ENCODE results near the gene ASAP3.
"Not testable (repeated sequence)": the region's sequence is repeated elsewhere in the genome, so short reads cannot be mapped to it uniquely, and the experiment has no call there.

ASAP3 gene

DNA sequence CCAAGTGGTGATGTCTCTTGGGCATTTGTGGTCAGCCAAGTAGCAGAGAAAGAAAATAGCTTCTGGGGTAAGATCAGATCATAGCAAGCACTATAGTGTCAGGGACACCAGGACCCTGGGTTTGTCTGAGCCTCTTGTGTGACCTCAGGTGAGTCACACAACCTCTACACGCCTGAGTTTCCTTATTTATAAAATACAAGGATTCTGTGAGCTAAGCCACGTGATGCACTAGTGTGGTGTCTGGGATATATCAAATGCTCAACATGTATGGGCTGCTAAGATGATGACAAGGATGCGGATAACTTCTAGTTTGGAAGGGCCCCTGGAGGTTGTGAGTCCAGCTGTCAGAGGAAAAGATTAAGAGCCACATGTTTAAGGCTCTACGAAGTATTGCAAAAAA, 89.8 kb downstream of the ASAP3 start:
- no peak for DNase-seq

DNA sequence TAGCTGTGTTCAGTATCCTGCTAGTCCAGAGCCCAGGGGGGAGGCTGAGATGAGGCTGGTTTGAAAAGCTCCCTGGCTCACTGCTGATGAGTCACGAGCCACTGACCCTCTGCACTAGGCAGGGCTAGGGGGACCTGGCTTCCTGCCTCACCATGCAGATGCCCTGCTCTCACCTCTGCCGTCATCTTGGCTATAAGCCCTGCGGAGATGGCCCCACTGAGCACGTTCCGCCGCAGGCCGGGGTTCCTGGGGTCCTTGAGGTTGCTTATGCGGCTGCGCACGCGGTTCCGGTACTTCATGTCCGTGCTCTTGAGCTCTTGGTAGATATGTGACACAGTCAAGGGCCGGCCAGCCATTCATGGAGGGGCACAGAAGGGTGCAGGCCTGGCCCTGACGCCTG, 90.3 kb downstream of the ASAP3 start:
- DNase-seq: no peak

DNA sequence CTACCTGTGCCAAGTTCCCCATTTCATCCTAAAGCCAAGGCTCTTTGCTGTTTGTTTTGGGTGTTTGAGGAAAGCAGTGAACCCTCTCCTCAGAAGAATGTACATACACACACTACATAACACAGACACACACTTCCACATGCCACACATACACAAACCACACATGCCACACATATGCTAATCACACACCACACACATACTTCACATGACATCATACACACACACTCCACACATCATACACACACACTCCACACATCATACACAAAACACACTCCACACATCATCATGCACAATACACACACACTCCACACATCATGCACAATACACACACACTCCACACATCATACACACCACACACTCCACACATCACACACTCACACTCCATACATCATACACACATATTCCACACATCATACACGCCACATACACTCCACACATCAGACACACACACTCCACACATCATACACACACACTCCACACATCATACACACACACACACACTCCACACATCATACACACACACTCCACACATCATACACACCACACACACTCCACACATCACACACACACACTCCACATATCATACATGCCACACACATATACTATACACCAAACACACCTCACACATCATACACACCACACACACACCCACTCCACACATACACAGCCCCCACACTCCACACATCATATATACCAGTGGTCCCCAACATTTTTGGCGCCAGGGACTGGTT, 91.7 kb downstream of the ASAP3 start:
- no peak for DNase-seq

DNA sequence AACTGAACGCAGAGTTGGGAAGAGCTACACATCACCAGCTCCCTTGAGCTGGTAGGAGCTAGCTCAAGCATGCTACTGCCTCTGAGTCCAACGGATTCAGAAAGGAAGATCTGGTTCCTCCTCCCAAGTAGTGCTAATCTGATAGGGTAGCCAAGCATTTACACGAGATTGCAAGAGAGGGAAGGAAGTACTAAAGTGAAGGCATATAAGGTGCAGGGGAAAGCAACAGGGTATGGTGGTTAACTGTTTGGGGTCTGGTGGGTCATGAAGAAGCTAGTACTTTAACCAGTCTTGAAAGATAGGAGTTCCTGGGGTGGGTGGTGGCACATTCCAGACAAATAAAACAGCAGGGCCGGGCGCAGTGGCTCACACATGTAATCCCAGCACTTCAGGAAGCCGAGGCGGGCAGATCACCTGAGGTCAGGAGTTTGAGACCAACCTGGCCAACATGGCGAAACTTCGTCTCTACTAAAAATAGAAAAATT, 94.1 kb downstream of the ASAP3 start:
- DNase-seq: no peak

DNA sequence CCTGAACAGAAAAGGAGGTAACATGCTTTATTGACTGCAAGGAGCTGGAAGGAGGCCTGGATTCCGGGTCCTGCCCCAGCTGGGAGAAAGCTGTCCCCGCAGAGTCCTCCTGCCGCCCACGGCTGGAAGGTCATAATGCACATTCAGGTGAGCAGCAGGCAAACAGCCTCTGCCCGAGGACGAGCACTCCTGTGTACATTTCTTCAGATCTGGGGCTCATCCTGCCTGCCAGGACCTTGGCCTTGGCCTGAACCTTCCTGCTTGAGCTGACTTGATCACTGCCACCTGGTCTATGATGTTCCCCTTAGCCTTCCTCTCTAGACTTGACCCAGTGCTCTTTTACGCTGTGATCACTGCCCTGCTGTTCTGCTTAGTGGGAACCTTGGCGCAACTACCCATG, 96.5 kb downstream of the ASAP3 start:
- DNase-seq: no peak

DNA sequence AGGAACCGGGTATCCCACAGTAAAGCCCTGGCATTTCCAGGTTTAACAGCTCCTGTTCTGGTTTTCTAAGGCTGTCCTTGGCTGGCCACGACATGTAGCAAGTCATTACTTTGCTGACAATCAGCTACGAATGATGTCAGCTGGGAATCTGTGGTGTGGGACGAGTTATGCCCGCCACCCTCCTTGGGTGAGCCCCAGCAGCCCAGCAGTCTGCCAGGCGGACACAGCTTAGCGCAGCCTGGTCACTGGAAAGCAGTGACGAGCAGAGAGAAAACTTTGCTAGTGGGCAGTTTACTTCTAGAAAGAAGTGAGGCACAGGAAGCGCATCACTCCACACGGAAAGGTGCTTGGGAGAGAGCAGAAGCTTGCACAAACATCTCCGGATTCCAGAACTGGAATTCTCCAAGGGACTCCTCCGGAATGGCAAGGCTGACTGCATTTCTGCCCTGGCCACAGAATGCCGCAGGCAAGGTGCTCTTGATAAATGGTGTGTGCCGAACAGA, 98.8 kb downstream of the ASAP3 start:
- no peak for DNase-seq

DNA sequence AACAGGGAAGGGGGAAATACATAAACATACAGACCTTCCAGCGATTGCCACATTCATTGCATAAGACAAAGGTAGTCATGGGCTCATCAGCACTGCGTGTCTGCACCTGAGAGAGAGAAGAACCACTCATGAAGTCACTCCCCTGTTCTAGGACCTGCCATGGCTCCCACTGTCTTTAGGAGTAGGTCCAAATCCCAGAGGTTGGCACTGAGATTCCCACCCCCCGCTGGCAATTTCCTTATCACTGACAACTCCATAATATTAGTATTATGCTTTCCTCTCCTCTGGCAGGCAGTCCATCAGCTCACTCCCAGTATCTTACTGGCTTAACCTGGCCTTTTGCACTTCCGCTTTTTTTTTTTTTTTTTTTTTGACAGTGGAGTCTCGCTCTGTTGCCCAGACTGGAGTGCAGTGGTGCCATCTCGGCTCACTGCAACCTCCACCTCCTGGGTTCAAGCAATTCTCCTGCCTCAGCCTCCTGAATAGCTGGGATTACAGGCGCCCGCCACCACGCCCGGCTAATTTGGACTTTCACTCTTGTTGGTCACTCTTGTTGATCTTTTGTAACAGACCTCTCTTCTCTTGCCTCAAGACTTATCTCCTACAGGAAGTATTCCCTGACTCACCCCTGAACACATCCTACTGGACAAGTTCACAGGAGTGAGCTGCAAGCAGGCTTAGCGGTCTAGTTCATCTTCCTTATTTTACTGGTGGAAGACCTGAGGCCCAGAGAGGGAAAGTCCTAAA, 99.5 kb downstream of the ASAP3 start:
- no peak for DNase-seq

DNA sequence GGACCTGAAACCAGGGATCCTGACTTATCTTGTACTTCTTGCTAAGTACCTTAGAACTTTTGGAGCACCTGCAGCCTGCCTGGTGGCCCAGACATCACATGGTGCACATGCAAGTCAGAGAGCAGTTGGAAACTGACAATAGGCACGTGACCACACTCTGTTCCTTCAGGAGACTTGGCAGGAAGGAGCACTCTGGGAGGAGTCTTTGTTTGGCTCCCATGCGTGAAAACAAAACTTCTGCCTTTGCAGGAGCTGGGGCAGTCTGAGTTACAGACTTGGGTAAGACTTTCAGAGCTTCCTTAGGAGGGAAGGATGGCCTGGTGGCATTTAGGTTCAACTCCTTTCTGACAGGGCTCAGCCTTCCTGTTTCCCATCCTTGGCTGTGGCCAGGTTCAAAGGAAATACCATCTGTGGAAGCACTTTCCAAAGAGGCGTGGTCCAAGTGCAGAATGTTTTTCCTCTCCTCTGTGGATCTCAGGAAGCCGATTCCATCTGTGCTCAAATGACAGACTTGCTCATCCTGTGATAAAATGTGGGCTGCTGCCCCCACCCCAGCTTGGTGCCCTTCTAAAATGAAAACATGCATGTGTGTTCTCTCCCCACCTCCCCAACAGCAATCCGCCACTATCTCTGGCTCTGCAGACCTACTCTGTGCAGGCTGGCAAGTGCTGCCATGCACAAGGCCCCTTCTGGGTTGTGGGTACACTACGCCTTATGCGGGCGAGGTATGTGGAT, 100.2 kb downstream of the ASAP3 start:
- DNase-seq: no peak

DNA sequence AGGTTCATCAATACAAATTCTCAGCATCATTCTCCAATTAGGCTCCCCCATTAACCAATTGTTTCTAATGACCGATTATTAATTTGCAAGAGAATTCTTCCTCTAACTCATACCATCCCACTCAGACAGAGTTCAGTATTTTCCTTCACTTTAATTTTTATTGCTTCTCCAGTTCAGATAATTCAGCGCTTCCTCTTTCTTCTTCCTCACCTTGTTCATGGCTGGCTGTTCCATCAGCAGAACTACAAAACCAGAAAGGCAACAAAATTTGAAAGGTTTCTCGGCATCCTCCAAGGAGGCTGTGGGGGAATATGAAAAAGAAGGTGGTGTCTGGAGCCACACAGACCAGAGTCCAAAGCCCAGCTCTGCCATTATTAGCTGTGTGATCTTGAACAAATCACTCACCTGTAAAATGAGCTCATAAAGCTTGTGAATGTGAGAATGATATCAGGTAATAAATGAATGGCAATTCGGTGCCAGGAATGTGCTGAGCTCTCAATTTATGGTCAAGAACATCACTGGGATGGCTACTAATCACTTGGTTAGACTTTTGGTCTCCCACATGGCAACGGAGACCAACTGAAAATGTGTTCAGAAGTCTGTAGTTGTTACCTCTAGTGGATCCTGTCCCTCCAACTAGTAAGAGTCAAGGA, 102.6 kb downstream of the ASAP3 start:
- DNase-seq: no peak

DNA sequence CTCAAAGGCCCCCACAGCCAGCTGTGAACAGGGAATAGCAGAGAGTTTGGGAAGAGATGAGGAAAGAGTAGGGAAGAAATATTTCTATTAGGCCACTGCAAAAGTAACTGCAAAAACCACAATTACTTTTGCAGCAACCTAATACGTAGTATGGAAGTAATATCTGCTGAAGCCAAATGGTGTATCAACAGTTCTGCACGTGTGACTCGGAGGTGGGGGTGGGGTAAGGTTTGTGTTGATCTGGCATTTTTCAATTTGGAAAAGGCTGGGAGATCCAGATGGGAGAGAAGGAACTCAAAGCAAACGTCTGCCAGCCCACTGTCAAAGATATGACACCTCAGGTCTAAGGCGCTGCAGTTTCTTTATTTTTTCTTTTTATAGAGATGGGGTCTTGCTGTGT, 103.3 kb downstream of the ASAP3 start:
- no peak for DNase-seq

DNA sequence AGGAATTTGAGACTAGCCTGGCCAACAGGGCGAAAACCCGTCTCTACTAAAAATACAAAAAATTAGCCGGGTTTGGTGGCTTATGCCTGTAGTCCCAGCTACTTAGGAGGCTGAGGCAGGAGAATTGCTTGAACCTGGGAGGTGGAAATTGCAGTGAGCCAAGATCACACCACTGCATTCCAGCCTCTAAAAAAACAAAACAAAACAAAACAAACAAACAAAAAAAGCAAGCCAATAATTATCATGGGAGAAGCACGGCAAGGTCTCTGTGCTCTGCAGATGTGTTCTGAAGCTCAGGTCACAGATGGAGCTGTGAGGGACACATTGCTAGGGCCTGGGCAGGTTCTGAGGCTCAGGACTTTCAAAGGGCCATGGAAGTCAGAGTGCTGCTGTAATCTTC, 103.7 kb downstream of the ASAP3 start:
- not testable (repeated sequence) for DNase-seq
